Neural progenitor cell (in vitro differentiated cells): ENCODE data around the gene TMEM45B.

Experiments used
- EZH2 ChIP-seq: fragments of 200-600 bp; sonication (generic); IDR thresholded peaks from 2 replicates; pipeline ENCODE4 v1.6.1; 2017; ENCODE audit warnings: antibody characterized with exemption, mild to moderate bottlenecking, moderate library complexity
- TF ChIP-seq, protein P1 (sequence below): fragments of 200-600 bp; sonication (generic); IDR thresholded peaks from 2 replicates; pipeline ENCODE4 v1.5.1; 2017; ENCODE audit warnings: antibody characterized with exemption, mild to moderate bottlenecking

DNA sequence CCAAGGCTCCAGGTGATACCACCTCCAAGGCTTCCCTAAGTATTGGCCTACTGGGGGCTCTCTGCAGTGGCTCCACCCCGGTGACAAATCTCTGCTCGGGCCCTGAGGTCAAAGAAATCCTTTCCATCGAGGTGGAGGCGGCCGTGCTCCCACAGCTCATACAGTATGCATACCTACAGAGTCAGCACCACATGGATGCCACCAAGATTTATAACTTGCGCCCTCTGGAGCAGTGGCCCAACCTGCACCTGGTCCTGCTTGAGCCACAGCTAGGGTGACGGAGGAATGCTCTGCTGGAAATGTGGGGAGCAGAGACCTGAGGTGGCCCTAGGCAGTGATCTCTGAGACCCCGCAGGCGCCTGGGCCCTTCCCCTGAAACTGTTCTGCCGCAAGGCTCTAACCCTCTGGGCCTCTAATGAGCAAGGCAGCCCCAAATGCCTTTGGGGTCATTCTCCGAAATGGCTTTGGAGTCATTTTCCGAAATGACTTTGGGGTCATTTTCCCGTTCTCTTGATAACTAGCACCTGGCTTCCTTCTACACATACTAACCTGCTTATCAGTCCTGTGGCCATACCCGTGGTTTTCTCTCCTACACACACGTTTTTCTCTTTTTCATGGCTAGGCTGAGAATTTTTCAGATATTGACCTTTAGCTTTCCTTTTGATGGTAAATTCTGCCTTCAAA lies 33.9 kb downstream of the TMEM45B start:
- TF ChIP-seq, protein P1, sequence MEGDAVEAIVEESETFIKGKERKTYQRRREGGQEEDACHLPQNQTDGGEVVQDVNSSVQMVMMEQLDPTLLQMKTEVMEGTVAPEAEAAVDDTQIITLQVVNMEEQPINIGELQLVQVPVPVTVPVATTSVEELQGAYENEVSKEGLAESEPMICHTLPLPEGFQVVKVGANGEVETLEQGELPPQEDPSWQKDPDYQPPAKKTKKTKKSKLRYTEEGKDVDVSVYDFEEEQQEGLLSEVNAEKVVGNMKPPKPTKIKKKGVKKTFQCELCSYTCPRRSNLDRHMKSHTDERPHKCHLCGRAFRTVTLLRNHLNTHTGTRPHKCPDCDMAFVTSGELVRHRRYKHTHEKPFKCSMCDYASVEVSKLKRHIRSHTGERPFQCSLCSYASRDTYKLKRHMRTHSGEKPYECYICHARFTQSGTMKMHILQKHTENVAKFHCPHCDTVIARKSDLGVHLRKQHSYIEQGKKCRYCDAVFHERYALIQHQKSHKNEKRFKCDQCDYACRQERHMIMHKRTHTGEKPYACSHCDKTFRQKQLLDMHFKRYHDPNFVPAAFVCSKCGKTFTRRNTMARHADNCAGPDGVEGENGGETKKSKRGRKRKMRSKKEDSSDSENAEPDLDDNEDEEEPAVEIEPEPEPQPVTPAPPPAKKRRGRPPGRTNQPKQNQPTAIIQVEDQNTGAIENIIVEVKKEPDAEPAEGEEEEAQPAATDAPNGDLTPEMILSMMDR: no peak
- no peak for TF ChIP-seq EZH2
